Diencephalon (tissue), 1 donor: ENCODE data around the gene KIR3DL2. TPM values are rescaled to one million over a fixed set of nuclear protein-coding genes. Genes with fewer than 3 reads are reported as not detected.

Experiments used
- small RNA-seq: library from RNA; depleted of rRNA; stranded (forward); fragments of <200 nt; gene quantifications from one replicate; pipeline ENCODE3, GENCODE V24; 2014
- total RNA-seq: library from RNA; depleted of rRNA; stranded (reverse); fragments of >200 nt; gene quantifications from one replicate; pipeline ENCODE4 v1.2.3, GENCODE V29; 2014

The KIR3DL2 gene
- total RNA-seq: not detected

GRCh38 chr19:54850061-54850640, at the start of gene KIR3DL2:
KIR3DL2 (plus strand) TSS chr19:54850443; CDS start chr19:54850476, 33 bp downstream.

DNA sequence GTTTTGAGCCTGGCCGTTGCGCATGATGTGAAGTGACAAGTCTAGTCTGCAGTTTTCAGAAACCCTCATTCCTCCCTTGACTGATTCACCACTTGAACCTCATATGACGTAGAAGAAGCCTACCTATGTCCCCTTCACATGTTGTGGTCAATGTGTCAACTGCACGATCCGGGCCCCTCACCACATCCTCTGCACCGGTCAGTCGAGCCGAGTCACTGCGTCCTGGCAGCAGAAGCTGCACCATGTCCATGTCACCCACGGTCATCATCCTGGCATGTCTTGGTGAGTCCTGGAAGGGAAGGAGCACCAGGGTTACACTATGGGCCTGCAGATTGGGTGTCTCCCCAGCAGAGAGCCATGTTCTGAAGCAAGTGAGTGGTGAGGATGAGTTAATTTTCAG, 46.8 kb upstream of the KIR3DL2 start, which contains the start of gene KIR2DL4:
Gene KIR2DL4 (plus strand): TSS at position 201 of the 400 bp plus-strand sequence. CDS start 42 bp downstream, at position 243.

GRCh38 chr19:54816251-54816650, 34.0 kb upstream of the KIR3DL2 start, which contains the start of gene KIR3DL1:
KIR3DL1 (plus strand) TSS chr19:54816468.

DNA sequence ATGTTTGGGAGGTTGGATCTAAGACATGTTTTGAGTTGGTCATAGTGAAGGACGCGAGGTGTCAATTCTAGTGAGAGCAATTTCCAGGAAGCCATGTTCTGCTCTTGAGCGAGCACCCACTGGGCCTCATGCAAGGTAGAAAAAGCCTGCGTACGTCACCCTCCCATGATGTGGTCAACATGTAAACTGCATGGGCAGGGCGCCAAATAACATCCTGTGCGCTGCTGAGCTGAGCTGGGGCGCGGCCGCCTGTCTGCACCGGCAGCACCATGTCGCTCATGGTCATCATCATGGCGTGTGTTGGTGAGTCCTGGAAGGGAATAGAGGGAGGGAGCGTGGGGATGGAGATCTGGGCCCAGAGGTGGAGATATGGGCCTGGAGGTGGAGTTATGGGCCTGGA, 17.7 kb upstream of the KIR3DL2 start, which contains the start of gene KIR2DS4:
Gene KIR2DS4 (plus strand): TSS at position 181 of the 400 bp plus-strand sequence.

GRCh38 chr19:54873990-54874389, 23.7 kb downstream of the KIR3DL2 start, which contains the start of gene FCAR:
FCAR (plus strand) TSS chr19:54874235; CDS start chr19:54874290, 55 bp downstream.

DNA sequence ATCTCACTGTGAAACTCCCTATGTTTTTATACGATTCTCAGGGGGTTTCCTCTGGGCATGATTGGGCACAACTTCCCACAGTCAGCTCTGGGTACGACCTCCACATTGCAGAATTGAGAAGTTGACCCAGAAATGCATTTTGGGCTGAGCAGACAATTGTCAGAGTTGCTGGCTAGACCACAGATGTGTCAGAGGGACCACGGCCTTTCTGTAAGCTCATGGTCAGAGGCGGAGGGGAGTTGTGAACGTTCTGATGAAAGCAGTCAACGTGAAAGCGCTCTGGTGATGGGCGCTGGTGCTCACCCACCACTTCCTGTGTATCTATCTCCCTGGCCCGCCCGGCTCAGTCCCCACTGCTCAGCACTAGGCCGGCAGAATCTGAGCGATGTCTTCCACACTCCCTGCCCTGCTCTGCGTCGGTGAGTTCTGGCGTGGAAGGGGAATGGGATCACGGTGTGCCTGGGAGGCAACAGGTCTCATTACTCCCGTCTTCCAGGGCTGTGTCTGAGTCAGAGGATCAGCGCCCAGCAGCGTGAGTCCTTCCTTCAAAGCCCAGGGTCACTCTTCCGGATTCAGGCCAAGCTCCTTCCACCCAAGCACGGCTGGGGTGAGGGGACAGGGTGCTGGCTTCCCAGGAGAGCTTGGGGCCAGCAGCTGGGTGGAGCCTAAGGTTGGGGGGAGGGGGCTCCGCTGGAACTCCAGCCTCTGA, 55.7 kb downstream of the KIR3DL2 start, which contains the start of gene NCR1:
Gene NCR1 (plus strand): TSS at position 346 of the 709 bp plus-strand sequence. CDS start 40 bp downstream, at position 386.

Small RNA genes within 50 kb of the gene (small RNA-seq; reads per million reads assigned to genes)
- gene RNU6-222P: not detected

Other genes with a start within 250 kb of the KIR3DL2 start
- gene LILRB1, start 220.0 kb upstream of the KIR3DL2 start, total RNA-seq: 0.46 TPM
- 2.3 TPM for gene LILRB4, start 187.5 kb upstream of the KIR3DL2 start, total RNA-seq
- not detected for gene KIR3DL3, start 126.0 kb upstream of the KIR3DL2 start, total RNA-seq
- gene KIR2DL3, start 111.9 kb upstream of the KIR3DL2 start, total RNA-seq: not detected
- gene KIR2DL1, start 80.7 kb upstream of the KIR3DL2 start, total RNA-seq: not detected
- gene KIR2DL4, start 46.8 kb upstream of the KIR3DL2 start, total RNA-seq: not detected
- gene KIR3DL1, start 34.0 kb upstream of the KIR3DL2 start, total RNA-seq: not detected
- not detected for gene KIR2DS4, start 17.8 kb upstream of the KIR3DL2 start, total RNA-seq
- 0.92 TPM for gene FCAR, start 23.8 kb downstream of the KIR3DL2 start, total RNA-seq
- not detected for gene NCR1, start 55.7 kb downstream of the KIR3DL2 start, total RNA-seq
- gene NLRP7, start 97.1 kb downstream of the KIR3DL2 start, total RNA-seq: not detected
- 12.7 TPM for gene NLRP2, start 115.9 kb downstream of the KIR3DL2 start, total RNA-seq
- gene GP6, start 187.8 kb downstream of the KIR3DL2 start, total RNA-seq: 0.23 TPM
- 30.4 TPM for gene RDH13, start 212.7 kb downstream of the KIR3DL2 start, total RNA-seq
- 2.1 TPM for gene EPS8L1, start 225.4 kb downstream of the KIR3DL2 start, total RNA-seq